Measurements from ENCODE around the gene PLCB1.

PLCB1 gene

DNA sequence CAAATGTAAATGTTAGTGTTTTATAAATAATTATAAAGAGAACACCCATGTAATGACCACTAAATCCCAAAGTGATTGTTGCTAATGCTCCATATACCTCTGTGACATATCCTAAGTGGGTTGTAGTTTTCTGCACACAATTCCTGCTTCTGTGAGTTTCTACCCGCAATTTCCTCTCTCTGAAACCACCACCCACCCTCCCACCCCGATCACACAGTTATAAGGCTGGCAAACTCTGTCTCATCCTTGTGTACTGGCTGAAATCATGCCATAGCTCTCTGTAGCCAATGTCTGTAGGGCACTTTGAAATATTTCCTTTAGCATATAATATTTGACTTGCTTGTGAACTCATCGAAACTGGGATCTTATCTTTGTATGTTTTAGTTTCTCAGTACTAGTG is 236.6 kb downstream of the PLCB1 start:
- H3K4me1 ChIP-seq (ENCODE audit: low read depth, poor library complexity, severe bottlenecking) = no peaks in the 10 kb centered on the region
- no peaks in the 10 kb centered on the region for H4K20me1 ChIP-seq (ENCODE audit: insufficient read depth)
- H3K27ac ChIP-seq = no peak overlapping the region
- H3K36me3 ChIP-seq (ENCODE audit: insufficient read depth) = no peaks in the 10 kb centered on the region
- no peak overlapping the region for H3K4me2 ChIP-seq
- H3K9ac ChIP-seq = no peak overlapping the region
- no peaks in the 10 kb centered on the region for H3K79me2 ChIP-seq (ENCODE audit: insufficient read depth, low read depth)
- TF ChIP-seq, protein P1, sequence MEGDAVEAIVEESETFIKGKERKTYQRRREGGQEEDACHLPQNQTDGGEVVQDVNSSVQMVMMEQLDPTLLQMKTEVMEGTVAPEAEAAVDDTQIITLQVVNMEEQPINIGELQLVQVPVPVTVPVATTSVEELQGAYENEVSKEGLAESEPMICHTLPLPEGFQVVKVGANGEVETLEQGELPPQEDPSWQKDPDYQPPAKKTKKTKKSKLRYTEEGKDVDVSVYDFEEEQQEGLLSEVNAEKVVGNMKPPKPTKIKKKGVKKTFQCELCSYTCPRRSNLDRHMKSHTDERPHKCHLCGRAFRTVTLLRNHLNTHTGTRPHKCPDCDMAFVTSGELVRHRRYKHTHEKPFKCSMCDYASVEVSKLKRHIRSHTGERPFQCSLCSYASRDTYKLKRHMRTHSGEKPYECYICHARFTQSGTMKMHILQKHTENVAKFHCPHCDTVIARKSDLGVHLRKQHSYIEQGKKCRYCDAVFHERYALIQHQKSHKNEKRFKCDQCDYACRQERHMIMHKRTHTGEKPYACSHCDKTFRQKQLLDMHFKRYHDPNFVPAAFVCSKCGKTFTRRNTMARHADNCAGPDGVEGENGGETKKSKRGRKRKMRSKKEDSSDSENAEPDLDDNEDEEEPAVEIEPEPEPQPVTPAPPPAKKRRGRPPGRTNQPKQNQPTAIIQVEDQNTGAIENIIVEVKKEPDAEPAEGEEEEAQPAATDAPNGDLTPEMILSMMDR (conservative IDR thresholded peaks at IDR 0.05; ENCODE audit: low read depth, low read length) = no peak
- H2AFZ ChIP-seq (ENCODE audit: low read depth) = no peak overlapping the region
- H3K4me3 ChIP-seq (IDR thresholded peaks at IDR 0.05; ENCODE audit: insufficient read depth, low read depth, low read length) = no peak overlapping the region
- no peaks in the 10 kb centered on the region for H3K27me3 ChIP-seq (ENCODE audit: insufficient read depth, low read depth)

DNA sequence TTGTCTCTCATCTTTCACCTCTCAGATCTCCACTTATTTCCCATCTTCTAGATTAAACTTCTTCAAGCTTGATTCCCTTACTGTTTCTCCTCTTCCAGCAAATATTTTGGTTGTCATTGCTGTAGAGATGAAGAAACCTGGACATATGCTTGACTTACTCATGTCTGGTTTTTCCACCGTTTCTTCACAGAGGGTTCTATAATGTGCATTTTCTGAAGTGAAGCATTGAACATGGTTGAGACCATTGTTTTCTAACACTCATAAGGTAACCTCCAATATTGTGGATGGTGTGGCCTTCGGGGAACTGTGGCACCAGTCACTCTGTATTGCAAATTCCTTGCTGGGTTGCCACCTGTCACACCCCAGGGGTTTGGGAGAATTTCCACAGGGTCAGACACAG is 237.2 kb downstream of the PLCB1 start:
- Histone ChIP-seq H2AFZ (ENCODE audit: low read depth) (no peak overlapping the region), H3K9ac (no peak overlapping the region), H4K20me1 (ENCODE audit: insufficient read depth) (no peaks in the 10 kb centered on the region), H3K4me3 (IDR thresholded peaks at IDR 0.05; ENCODE audit: insufficient read depth, low read depth, low read length) (no peak overlapping the region), H3K27me3 (ENCODE audit: insufficient read depth, low read depth) (no peaks in the 10 kb centered on the region), H3K36me3 (ENCODE audit: insufficient read depth) (no peaks in the 10 kb centered on the region), H3K4me1 (ENCODE audit: low read depth, poor library complexity, severe bottlenecking) (no peaks in the 10 kb centered on the region), H3K4me2 (no peak overlapping the region), H3K27ac (no peak overlapping the region), H3K79me2 (ENCODE audit: insufficient read depth, low read depth) (no peaks in the 10 kb centered on the region)
- TF ChIP-seq, protein P1 (conservative IDR thresholded peaks at IDR 0.05; ENCODE audit: low read depth, low read length) = no peak

DNA sequence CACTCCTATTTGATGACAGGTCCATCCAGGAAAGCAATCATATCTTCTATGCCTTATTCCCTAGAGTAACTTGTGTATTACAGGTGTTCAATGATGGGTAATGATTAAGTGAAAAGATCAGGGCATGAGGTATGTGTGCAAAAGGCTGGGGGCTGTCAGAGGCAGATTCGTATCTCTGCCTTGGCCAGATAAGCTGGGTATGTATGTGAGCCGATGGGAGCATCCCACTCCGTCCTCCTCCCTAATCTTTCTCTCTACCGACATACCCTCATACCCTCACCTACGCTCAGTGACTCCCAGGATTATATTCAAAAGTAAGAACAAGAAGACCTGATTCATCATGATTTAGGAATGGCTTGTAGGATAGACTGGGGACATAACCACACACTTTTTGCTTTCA is 238.7 kb downstream of the PLCB1 start:
- Histone ChIP-seq H3K79me2 (ENCODE audit: insufficient read depth, low read depth) (no peaks in the 10 kb centered on the region), H3K4me3 (IDR thresholded peaks at IDR 0.05; ENCODE audit: insufficient read depth, low read depth, low read length) (no peak overlapping the region), H3K27me3 (ENCODE audit: insufficient read depth, low read depth) (no peaks in the 10 kb centered on the region), H3K9ac (no peak overlapping the region), H3K4me1 (ENCODE audit: low read depth, poor library complexity, severe bottlenecking) (no peaks in the 10 kb centered on the region), H3K27ac (no peak overlapping the region), H4K20me1 (ENCODE audit: insufficient read depth) (no peaks in the 10 kb centered on the region), H2AFZ (ENCODE audit: low read depth) (no peak overlapping the region), H3K4me2 (no peak overlapping the region), H3K36me3 (ENCODE audit: insufficient read depth) (no peaks in the 10 kb centered on the region)
- TF ChIP-seq, protein P1 (conservative IDR thresholded peaks at IDR 0.05; ENCODE audit: low read depth, low read length) = no peak

DNA sequence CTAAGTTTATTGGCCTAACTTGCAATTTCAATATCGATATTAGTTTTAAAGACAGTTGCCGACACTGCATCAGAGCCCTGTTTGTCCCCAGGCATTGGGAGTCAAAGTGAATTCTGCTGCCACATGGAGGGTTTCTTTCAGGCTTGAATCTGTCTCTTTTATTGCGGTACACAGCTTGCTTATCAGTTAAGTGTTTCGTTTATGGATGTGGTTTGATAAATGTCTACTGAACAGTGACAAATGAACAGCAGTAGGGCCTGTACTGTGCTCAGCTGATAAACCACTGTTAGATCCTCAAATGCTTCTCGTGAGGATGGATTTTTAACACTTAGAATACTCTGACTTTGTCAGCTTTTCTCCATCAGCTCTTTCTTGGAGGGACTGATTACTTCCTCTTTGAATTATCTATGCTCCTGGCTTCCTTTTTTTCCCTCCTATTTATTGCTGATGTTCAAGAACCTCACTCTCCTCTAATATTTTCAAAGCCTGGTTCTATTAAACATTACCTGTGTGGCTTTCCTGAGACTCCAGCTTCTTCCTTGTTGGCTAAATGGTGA is 240.8 kb downstream of the PLCB1 start:
- TF ChIP-seq, protein P1 (conservative IDR thresholded peaks at IDR 0.05; ENCODE audit: low read depth, low read length) = no peak
- Histone ChIP-seq H3K27me3 (ENCODE audit: insufficient read depth, low read depth) (no peaks in the 10 kb centered on the region), H3K27ac (no peak overlapping the region), H3K9ac (no peak overlapping the region), H3K4me1 (ENCODE audit: low read depth, poor library complexity, severe bottlenecking) (no peaks in the 10 kb centered on the region), H3K79me2 (ENCODE audit: insufficient read depth, low read depth) (no peaks in the 10 kb centered on the region), H3K36me3 (ENCODE audit: insufficient read depth) (no peaks in the 10 kb centered on the region), H3K4me3 (IDR thresholded peaks at IDR 0.05; ENCODE audit: insufficient read depth, low read depth, low read length) (no peak overlapping the region), H2AFZ (ENCODE audit: low read depth) (no peak overlapping the region), H4K20me1 (ENCODE audit: insufficient read depth) (no peaks in the 10 kb centered on the region), H3K4me2 (no peak overlapping the region)

Measured in KMS-11 (cell line).